ENCODE measurements around the gene RPL36AL. TPM values are rescaled to one million over a fixed set of nuclear protein-coding genes. Genes with fewer than 3 reads are reported as not detected.

The RPL36AL gene
- total RNA-seq, 1 donor from 2014 or later, result 194 TPM

- Histone ChIP-seq H3K4me3 (ENCODE audit: insufficient read depth, low read depth, low read length) (no peak overlapping the region), H3K4me2 (ENCODE audit: low read length) (no peak overlapping the region), H3K27me3 (ENCODE audit: insufficient read depth, low read length) (no peaks in the 10 kb centered on the region), H3K4me1 (ENCODE audit: insufficient read depth, low read length) (no peaks in the 10 kb centered on the region), H3K9ac (ENCODE audit: low read length) (no peak overlapping the region), H4K20me1 (ENCODE audit: insufficient read depth, low read length) (no peaks in the 10 kb centered on the region), H3K27ac (ENCODE audit: low read depth, low read length) (no peak overlapping the region), H3K79me2 (ENCODE audit: insufficient read depth, low read length) (no peaks in the 10 kb centered on the region), H3K36me3 (ENCODE audit: insufficient read depth, low read length) (no peaks in the 10 kb centered on the region), H3K9me3 (ENCODE audit: insufficient read depth, low read depth, low read length) (no peaks in the 10 kb centered on the region), H2AFZ (ENCODE audit: low read depth, low read length) (no peak overlapping the region)
- Mint-ChIP-seq H3K4me3 (ENCODE audit: unreplicated experiment) (no peak overlapping the region), H3K4me1 (ENCODE audit: low read depth, unreplicated experiment) (no peaks in the 10 kb centered on the region), H3K27ac (ENCODE audit: unreplicated experiment) (no peak overlapping the region), H3K27me3 (ENCODE audit: low read depth, unreplicated experiment) (no peaks in the 10 kb centered on the region), H3K9me3 (ENCODE audit: unreplicated experiment) (no peaks in the 10 kb centered on the region), H3K36me3 (ENCODE audit: low read depth, unreplicated experiment) (no peaks in the 10 kb centered on the region)
- DNase-seq (ENCODE audit: low read depth) (no peak), FAIRE-seq (no peak)
- TF ChIP-seq EZH2 (IDR thresholded peaks at IDR 0.05; ENCODE audit: insufficient read depth, low read length) (no peak), CTCF (IDR thresholded peaks at IDR 0.05; ENCODE audit: insufficient read depth, low read depth, low read length) (no peak)
Observed at GRCh38 chr14:49654511-49654910, 34.1 kb upstream of the RPL36AL start.

GRCh38 chr14:49653508-49653907 is 33.1 kb upstream of the RPL36AL start:
- no peaks in the 10 kb centered on the region for H3K79me2 ChIP-seq (ENCODE audit: insufficient read depth, low read length)
- no peaks in the 10 kb centered on the region for H3K27me3 Mint-ChIP-seq (ENCODE audit: low read depth, unreplicated experiment)
- no peaks in the 10 kb centered on the region for H3K4me1 Mint-ChIP-seq (ENCODE audit: low read depth, unreplicated experiment)
- H3K4me2 ChIP-seq (ENCODE audit: low read length), result no peak overlapping the region
- no peaks in the 10 kb centered on the region for H3K4me1 ChIP-seq (ENCODE audit: insufficient read depth, low read length)
- H3K9ac ChIP-seq (ENCODE audit: low read length), result no peak overlapping the region
- H3K4me3 ChIP-seq (ENCODE audit: insufficient read depth, low read depth, low read length), result no peak overlapping the region
- no peaks in the 10 kb centered on the region for H3K36me3 ChIP-seq (ENCODE audit: insufficient read depth, low read length)
- no peak overlapping the region for H3K27ac Mint-ChIP-seq (ENCODE audit: unreplicated experiment)
- DNase-seq (ENCODE audit: low read depth) (no peak), FAIRE-seq (no peak)
- no peaks in the 10 kb centered on the region for H4K20me1 ChIP-seq (ENCODE audit: insufficient read depth, low read length)
- H2AFZ ChIP-seq (ENCODE audit: low read depth, low read length), result no peak overlapping the region
- H3K27me3 ChIP-seq (ENCODE audit: insufficient read depth, low read length), result no peaks in the 10 kb centered on the region
- H3K9me3 Mint-ChIP-seq (ENCODE audit: unreplicated experiment), result no peaks in the 10 kb centered on the region
- H3K4me3 Mint-ChIP-seq (ENCODE audit: unreplicated experiment), result no peak overlapping the region
- no peak overlapping the region for H3K27ac ChIP-seq (ENCODE audit: low read depth, low read length)
- no peak for TF ChIP-seq EZH2 (IDR thresholded peaks at IDR 0.05; ENCODE audit: insufficient read depth, low read length)
- no peak for TF ChIP-seq CTCF (IDR thresholded peaks at IDR 0.05; ENCODE audit: insufficient read depth, low read depth, low read length)
- no peaks in the 10 kb centered on the region for H3K9me3 ChIP-seq (ENCODE audit: insufficient read depth, low read depth, low read length)
- no peaks in the 10 kb centered on the region for H3K36me3 Mint-ChIP-seq (ENCODE audit: low read depth, unreplicated experiment)

- Mint-ChIP-seq H3K9me3 (ENCODE audit: unreplicated experiment) (no peaks in the 10 kb centered on the region), H3K4me3 (ENCODE audit: unreplicated experiment) (no peak overlapping the region), H3K27me3 (ENCODE audit: low read depth, unreplicated experiment) (no peaks in the 10 kb centered on the region), H3K27ac (ENCODE audit: unreplicated experiment) (peak overlapping the region; percentile 2), H3K36me3 (ENCODE audit: low read depth, unreplicated experiment) (peaks cover 10% of the 10 kb centered on the region), H3K4me1 (ENCODE audit: low read depth, unreplicated experiment) (peaks cover 17% of the 10 kb centered on the region)
- Histone ChIP-seq H3K4me1 (ENCODE audit: insufficient read depth, low read length) (peaks cover 7% of the 10 kb centered on the region), H3K79me2 (ENCODE audit: insufficient read depth, low read length) (peaks cover 36% of the 10 kb centered on the region), H2AFZ (ENCODE audit: low read depth, low read length) (no peak overlapping the region), H3K4me3 (ENCODE audit: insufficient read depth, low read depth, low read length) (no peak overlapping the region), H3K27ac (ENCODE audit: low read depth, low read length) (no peak overlapping the region), H3K9ac (ENCODE audit: low read length) (no peak overlapping the region), H4K20me1 (ENCODE audit: insufficient read depth, low read length) (peaks cover 50% of the 10 kb centered on the region), H3K27me3 (ENCODE audit: insufficient read depth, low read length) (no peaks in the 10 kb centered on the region), H3K4me2 (ENCODE audit: low read length) (peak overlapping the region; percentile 11), H3K9me3 (ENCODE audit: insufficient read depth, low read depth, low read length) (no peaks in the 10 kb centered on the region), H3K36me3 (ENCODE audit: insufficient read depth, low read length) (peaks cover 12% of the 10 kb centered on the region)
- TF ChIP-seq EZH2 (IDR thresholded peaks at IDR 0.05; ENCODE audit: insufficient read depth, low read length) (no peak), CTCF (IDR thresholded peaks at IDR 0.05; ENCODE audit: insufficient read depth, low read depth, low read length) (no peak)
- FAIRE-seq (no peak), DNase-seq (ENCODE audit: low read depth) (no peak)
Observed at GRCh38 chr14:49642163-49642562, 21.7 kb upstream of the RPL36AL start.

Measured in astrocyte (in vitro differentiated cells and primary cell).